Measurements from ENCODE around the gene TSC22D3.

TSC22D3 gene

DNA sequence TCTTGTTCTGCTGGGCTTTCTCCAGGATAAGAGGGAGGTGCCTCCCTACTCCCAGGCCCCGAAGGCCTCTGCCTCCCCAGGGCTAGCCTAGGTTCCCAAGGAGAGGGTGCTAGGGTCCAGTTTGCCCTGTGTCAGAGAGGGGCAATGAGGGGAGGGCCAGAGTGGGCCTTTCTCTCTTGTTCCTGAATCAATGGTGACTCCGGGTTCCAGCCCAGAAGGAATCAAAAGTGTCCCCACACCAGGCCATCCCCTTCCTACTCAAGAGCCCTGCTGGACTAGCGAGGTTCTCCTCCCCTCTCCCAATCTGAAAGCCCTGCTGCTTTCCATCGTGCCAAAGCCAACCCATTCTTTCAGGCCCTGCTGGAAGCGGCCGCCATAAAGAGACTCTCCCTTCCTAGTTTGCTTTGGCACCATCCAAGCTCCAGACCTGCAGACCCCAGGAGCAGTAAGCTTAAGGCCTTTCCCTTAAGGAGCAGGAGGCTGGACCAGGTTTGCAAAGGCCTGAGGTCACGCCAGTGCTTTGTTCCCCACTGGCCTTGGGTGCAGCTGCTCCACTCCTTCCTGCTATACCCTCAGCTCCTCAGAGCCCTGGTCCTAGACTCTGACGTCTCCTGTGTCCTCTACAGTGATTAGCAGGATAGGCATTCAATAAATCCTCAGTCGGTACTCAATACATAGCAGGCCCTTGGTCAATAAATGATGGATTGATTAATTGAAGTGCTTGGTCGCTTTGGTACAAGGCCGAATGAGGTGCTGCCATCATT is 10.6 kb downstream of the TSC22D3 start:
- TF ChIP-seq PPARA (CRISPR knock-in tag; IDR thresholded peaks at IDR 0.05; ENCODE audit: borderline replicate concordance) (no peak), ZC3H10 (CRISPR knock-in tag; IDR thresholded peaks at IDR 0.05) (no peak), ZNF565 (CRISPR knock-in tag; conservative IDR thresholded peaks at IDR 0.05; ENCODE audit: low read depth) (no peak), ISL1 (CRISPR knock-in tag; IDR thresholded peaks at IDR 0.05) (no peak), TSHZ2 (CRISPR knock-in tag; IDR thresholded peaks at IDR 0.05) (no peak), OSR1 (CRISPR knock-in tag; IDR thresholded peaks at IDR 0.05) (no peak), GLIS3 (CRISPR knock-in tag; IDR thresholded peaks at IDR 0.05) (no peak), RARB (CRISPR knock-in tag; IDR thresholded peaks at IDR 0.05) (no peak), TCF4 (CRISPR knock-in tag; IDR thresholded peaks at IDR 0.05; ENCODE audit: borderline replicate concordance) (no peak), CSDC2 (CRISPR knock-in tag; IDR thresholded peaks at IDR 0.05) (no peak), ZNF8 (CRISPR knock-in tag; IDR thresholded peaks at IDR 0.05) (no peak), ESRRG (CRISPR knock-in tag; IDR thresholded peaks at IDR 0.05) (no peak), ZNF70 (CRISPR knock-in tag; IDR thresholded peaks at IDR 0.05) (no peak), BACH2 (CRISPR knock-in tag; IDR thresholded peaks at IDR 0.05; ENCODE audit: borderline replicate concordance) (no peak), ZFP30 (CRISPR knock-in tag; IDR thresholded peaks at IDR 0.05) (no peak), SNAI2 (CRISPR knock-in tag; IDR thresholded peaks at IDR 0.05) (no peak), ZFP3 (CRISPR knock-in tag; IDR thresholded peaks at IDR 0.05) (no peak), ARNTL (CRISPR knock-in tag; IDR thresholded peaks at IDR 0.05; ENCODE audit: borderline replicate concordance, low read depth) (no peak), POU6F1 (CRISPR knock-in tag; IDR thresholded peaks at IDR 0.05; ENCODE audit: borderline replicate concordance, low read depth) (no peak)
- no peak for ATAC-seq

DNA sequence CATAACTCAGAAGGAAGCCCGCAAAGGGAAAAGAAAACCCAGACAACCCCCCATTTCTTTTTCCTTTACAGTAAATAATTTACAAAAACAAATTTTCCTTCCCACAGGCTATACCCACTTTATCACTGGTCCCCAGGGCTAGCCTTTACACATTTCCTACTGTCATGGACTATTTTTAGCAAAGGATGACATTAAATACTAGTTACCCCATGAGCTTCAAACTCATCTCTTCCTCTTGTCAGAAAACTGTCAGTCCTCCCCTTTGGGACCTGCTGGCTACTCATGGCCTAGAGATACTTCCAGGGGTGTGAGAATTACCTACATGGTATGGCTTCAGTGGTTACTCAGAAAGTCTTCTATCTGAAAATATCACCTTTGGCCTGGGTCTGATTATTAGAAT is 11.9 kb downstream of the TSC22D3 start:
- no peak for ATAC-seq
- TF ChIP-seq ZFP30 (CRISPR knock-in tag; IDR thresholded peaks at IDR 0.05) (no peak), TSHZ2 (CRISPR knock-in tag; IDR thresholded peaks at IDR 0.05) (no peak), TCF4 (CRISPR knock-in tag; IDR thresholded peaks at IDR 0.05; ENCODE audit: borderline replicate concordance) (no peak)

GRCh38 chrX:107760304-107761077 is 15.1 kb downstream of the TSC22D3 start:
- no peak for ATAC-seq

DNA sequence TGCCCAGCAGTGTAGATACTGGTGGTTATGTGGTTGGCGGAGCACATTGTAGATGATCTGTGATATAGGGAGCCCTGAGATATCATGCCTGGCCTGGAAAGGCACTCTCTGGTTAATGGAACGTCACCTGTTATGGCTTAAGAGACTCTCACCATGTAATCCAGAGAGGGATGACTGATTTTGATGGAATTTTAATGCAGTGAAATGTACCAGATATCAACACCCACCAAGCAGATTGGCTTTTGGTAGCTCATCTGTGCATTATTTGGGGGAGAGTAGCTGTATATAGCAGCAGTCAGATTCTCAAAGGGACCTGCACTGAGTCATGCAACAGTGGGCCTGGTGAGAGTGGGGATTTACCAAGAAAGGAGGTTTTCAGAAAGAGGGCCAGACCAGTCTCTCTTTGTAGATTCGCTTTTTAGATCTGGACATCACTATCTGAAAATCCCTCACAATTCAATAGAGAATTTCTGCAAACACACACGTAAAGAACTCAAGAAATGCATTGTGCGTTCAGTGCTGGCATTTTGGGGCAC is 17.3 kb downstream of the TSC22D3 start:
- no peak for TF ChIP-seq ZFP30 (CRISPR knock-in tag; IDR thresholded peaks at IDR 0.05)
- TF ChIP-seq ZNF70 (CRISPR knock-in tag; IDR thresholded peaks at IDR 0.05) = no peak
- TF ChIP-seq RARB (CRISPR knock-in tag; IDR thresholded peaks at IDR 0.05) = no peak
- TF ChIP-seq TOX (CRISPR knock-in tag; IDR thresholded peaks at IDR 0.05; ENCODE audit: borderline replicate concordance) = no peak
- no peak for TF ChIP-seq CSDC2 (CRISPR knock-in tag; IDR thresholded peaks at IDR 0.05)
- no peak for TF ChIP-seq ZNF8 (CRISPR knock-in tag; IDR thresholded peaks at IDR 0.05)
- no peak for TF ChIP-seq PPARA (CRISPR knock-in tag; IDR thresholded peaks at IDR 0.05; ENCODE audit: borderline replicate concordance)
- no peak for TF ChIP-seq TSHZ2 (CRISPR knock-in tag; IDR thresholded peaks at IDR 0.05)
- no peak for TF ChIP-seq GLIS3 (CRISPR knock-in tag; IDR thresholded peaks at IDR 0.05)
- TF ChIP-seq SNAI2 (CRISPR knock-in tag; IDR thresholded peaks at IDR 0.05) = no peak
- TF ChIP-seq ZFP3 (CRISPR knock-in tag; IDR thresholded peaks at IDR 0.05) = no peak
- TF ChIP-seq ISL1 (CRISPR knock-in tag; IDR thresholded peaks at IDR 0.05) = no peak
- ATAC-seq = no peak

More at GRCh38 chrX:107760304-107761077, 15.1 kb downstream of the TSC22D3 start:
- TF ChIP-seq OSR1 (CRISPR knock-in tag; IDR thresholded peaks at IDR 0.05) (no peak), ARNTL (CRISPR knock-in tag; IDR thresholded peaks at IDR 0.05; ENCODE audit: borderline replicate concordance, low read depth) (no peak), ZFP30 (CRISPR knock-in tag; IDR thresholded peaks at IDR 0.05) (no peak), TOX (CRISPR knock-in tag; IDR thresholded peaks at IDR 0.05; ENCODE audit: borderline replicate concordance) (no peak)
